ENCODE results near the gene RTN4RL1. TPM values are rescaled to one million over a fixed set of nuclear protein-coding genes. Genes with fewer than 3 reads are reported as not detected.

RTN4RL1 gene
- total and polyA plus RNA-seq, 2 of the 13 experiments (the other 11 are each of a cell fraction or from before 2014, with no cell fraction given): 0.01 TPM; not detected in 1

- TF ChIP-seq DZIP1 (CRISPR knock-in tag; IDR thresholded peaks at IDR 0.05) (0 out of 2 replicates have a peak, but pooled peaks have one; percentile 38), PATZ1 (CRISPR knock-in tag; IDR thresholded peaks at IDR 0.05) (peak; percentile 51; the same call in 1 of the 2 replicates), ZFP36 (IDR thresholded peaks at IDR 0.05; ENCODE audit: borderline replicate concordance, low read depth, low read length, partially characterized antibody) (no peak), HNF4A (CRISPR knock-in tag; IDR thresholded peaks at IDR 0.05) (peak; percentile 85), ATF5 (CRISPR knock-in tag; IDR thresholded peaks at IDR 0.05; ENCODE audit: low read depth) (no peak), ZNF235 (CRISPR knock-in tag; IDR thresholded peaks at IDR 0.05; ENCODE audit: borderline replicate concordance) (0 out of 2 replicates have a peak, but pooled peaks have one; percentile 30), ARHGAP35 (CRISPR knock-in tag; IDR thresholded peaks at IDR 0.05; ENCODE audit: borderline replicate concordance) (no peak), ZNF687 (CRISPR knock-in tag; IDR thresholded peaks at IDR 0.05) (peak; percentile 59), HOMEZ (CRISPR knock-in tag; IDR thresholded peaks at IDR 0.05; ENCODE audit: low read depth) (no peak), ZNF598 (CRISPR knock-in tag; IDR thresholded peaks at IDR 0.05; ENCODE audit: borderline replicate concordance) (0 out of 2 replicates have a peak, but pooled peaks have one; percentile 15), ZNF20 (CRISPR knock-in tag; IDR thresholded peaks at IDR 0.05) (0 out of 2 replicates have a peak, but pooled peaks have one; percentile 41), MLXIP (CRISPR knock-in tag; IDR thresholded peaks at IDR 0.05; ENCODE audit: borderline replicate concordance) (no peak)
Measured at GRCh38 chr17:1947743-1948516, 77.2 kb downstream of the RTN4RL1 start (continued).

All from HepG2 (cell line).